Gastrocnemius medialis (tissue), 4 donors: ENCODE measurements around the gene USP7. TPM values are rescaled to one million over a fixed set of nuclear protein-coding genes. Genes with fewer than 3 reads are reported as not detected.
A peak's percentile ranks its signal among the peaks of the same experiment; 100 is the strongest.

Source experiments
- ATAC-seq, 2 donors: fragments of 150-250 bp; one replicate each; pipeline ENCODE4 v1.9.1; 2016
- DNase-seq, 2 donors: peaks; one replicate each; pipeline ENCODE4 v3.0.0-alpha.2; 2019
- H3K27ac ChIP-seq, 4 donors: fragments of 200-600 bp; sonication (generic); 1 replicate in 1 of 4; 2 replicates in 3 of 4; pipeline ENCODE4 v1.5.1; 2016 to 2018; ENCODE audit warnings: mild to moderate bottlenecking in 2 of 4, moderate library complexity in 1 of 4
- H3K27me3 ChIP-seq, 3 donors: fragments of 200-600 bp; sonication (generic) in 2 of 3; 1 replicate in 1 of 3; 2 replicates in 2 of 3; pipeline versions ENCODE4 v1.5.1 to v1.6.0; 2016 to 2019; ENCODE audit warnings: mild to moderate bottlenecking in 1 of 3, moderate library complexity in 1 of 3
- H3K36me3 ChIP-seq, 2 donors: fragments of 200-600 bp; sonication (generic) in 1 of 2; one replicate each; pipeline ENCODE4 v1.5.1; 2017 to 2018
- H3K4me1 ChIP-seq, 2 donors: fragments of 200-600 bp; sonication (generic) in 1 of 2; one replicate each; pipeline ENCODE4 v1.5.1; 2016 to 2017; ENCODE audit warnings: mild to moderate bottlenecking in 2 of 2
- H3K4me3 ChIP-seq, 4 donors: fragments of 200-600 bp; sonication (generic) in 3 of 4; 1 replicate in 1 of 4; 2 replicates in 3 of 4; pipeline ENCODE4 v1.5.1; 2016 to 2019; ENCODE audit warnings: mild to moderate bottlenecking in 2 of 4
- H3K9me3 ChIP-seq, 3 donors: fragments of 200-600 bp; sonication (generic) in 2 of 3; 1 replicate in 1 of 3; 2 replicates in 2 of 3; pipeline ENCODE4 v1.5.1; 2016 to 2019
- CTCF ChIP-seq, 5 experiments: fragments of 450-650 bp in 3 of 5; fragments of 200-600 bp in 2 of 5; sonication (generic) in 2 of 5; IDR thresholded peaks in 4 of 5; conservative IDR thresholded peaks in 1 of 5; 1 replicate in 4 of 5; 2 replicates in 1 of 5; pipeline ENCODE4 v1.5.1; 2016 to 2019; ENCODE audit warnings: antibody characterized with exemption in 5 of 5, mild to moderate bottlenecking in 3 of 5, moderate library complexity in 3 of 5
- POLR2A ChIP-seq, 2 donors: fragments of 450-650 bp; IDR thresholded peaks; one replicate each; pipeline ENCODE4 v1.6.1; 2017; ENCODE audit warnings: antibody characterized with exemption in 2 of 2, mild to moderate bottlenecking in 2 of 2, moderate library complexity in 2 of 2
- in situ Hi-C, 4 donors: fragments of 200-750 bp; cut with MboI; loops; one replicate each; pipeline versions ENCODE4 v1.15.0 to v1.8.0; 2017; ENCODE audit warnings: low sequenced_read_pairs in 4 of 4
- intact Hi-C: fragments of 100-400 bp; cut with DNase I; formaldehyde crosslinking; loops from one replicate; pipeline ENCODE4 v1.15.1; 2023; ENCODE audit warnings: low total_unique reads
- total RNA-seq, 4 donors: library from RNA; depleted of rRNA; stranded (reverse); fragments of >200 nt; gene quantifications; one replicate each; pipeline versions ENCODE4 v1.1.0 to v1.2.3, GENCODE V29; 2016

The USP7 gene
- total RNA-seq: 10 to 100 TPM; 79.7 to 99.2 (median 85.6) TPM

- peaks cover 35 to 40% of the 10 kb centered on the region in 2 donors for H3K4me1 ChIP-seq
- DNase-seq (peak; percentile 82 to 88), ATAC-seq (peak; percentile 80 to 85)
- peak within 1 kb of the TSS; percentile 80 to 86 (median 84) for H3K27ac ChIP-seq
- H3K4me3 ChIP-seq: peak within 1 kb of the TSS; percentile 63 to 75 (median 70)
- intact Hi-C loops: loop anchor here (2.0 to 5.0 kb wide), 3 partner anchors 83 to 128 kb away; partner anchors contain the start of genes CARHSP1 and HAPSTR1
- no peaks in the 10 kb centered on the region for H3K9me3 ChIP-seq
- in situ Hi-C loops: loop anchor here in 1 of 4 donors (25.0 kb wide), 1 partner anchor 123 kb away; the partner anchor contains the start of gene HAPSTR1
- H3K36me3 ChIP-seq: no peaks in the 10 kb centered on the region
- no peaks in the 10 kb centered on the region for H3K27me3 ChIP-seq
- no peak for TF ChIP-seq CTCF (IDR thresholded peaks at IDR 0.05 in 4 of 5, conservative IDR thresholded peaks at IDR 0.05 in 1 of 5)
- peak; percentile 63 to 73 for TF ChIP-seq POLR2A (IDR thresholded peaks at IDR 0.05)
These were observed at the start of gene USP7 for GRCh38 chr16:8963821-8964441. Gene USP7 (minus strand): TSS chr16:8963906. CDS start chr16:8963285, 621 bp downstream.

GRCh38 chr16:9013508-9013864, 49.8 kb upstream of the USP7 start:
- Histone ChIP-seq H3K9me3 (no peaks in the 10 kb centered on the region), H3K27ac (no peak overlapping the region), H3K27me3 (no peaks in the 10 kb centered on the region), H3K4me3 (no peak overlapping the region), H3K36me3 (no peaks in the 10 kb centered on the region), H3K4me1 (peaks cover 0 to 6% of the 10 kb centered on the region in 2 donors)
- no peak for ATAC-seq
- TF ChIP-seq POLR2A (IDR thresholded peaks at IDR 0.05) (no peak), CTCF (IDR thresholded peaks at IDR 0.05 in 4 of 5, conservative IDR thresholded peaks at IDR 0.05 in 1 of 5) (no peak)
- no peak for DNase-seq
- intact Hi-C loops (no loop called here), in situ Hi-C loops (loop anchor here in 1 of 4 donors (25.0 kb wide), 1 partner anchor 351 kb away; the partner anchor contains the start of gene ABAT)

DNA sequence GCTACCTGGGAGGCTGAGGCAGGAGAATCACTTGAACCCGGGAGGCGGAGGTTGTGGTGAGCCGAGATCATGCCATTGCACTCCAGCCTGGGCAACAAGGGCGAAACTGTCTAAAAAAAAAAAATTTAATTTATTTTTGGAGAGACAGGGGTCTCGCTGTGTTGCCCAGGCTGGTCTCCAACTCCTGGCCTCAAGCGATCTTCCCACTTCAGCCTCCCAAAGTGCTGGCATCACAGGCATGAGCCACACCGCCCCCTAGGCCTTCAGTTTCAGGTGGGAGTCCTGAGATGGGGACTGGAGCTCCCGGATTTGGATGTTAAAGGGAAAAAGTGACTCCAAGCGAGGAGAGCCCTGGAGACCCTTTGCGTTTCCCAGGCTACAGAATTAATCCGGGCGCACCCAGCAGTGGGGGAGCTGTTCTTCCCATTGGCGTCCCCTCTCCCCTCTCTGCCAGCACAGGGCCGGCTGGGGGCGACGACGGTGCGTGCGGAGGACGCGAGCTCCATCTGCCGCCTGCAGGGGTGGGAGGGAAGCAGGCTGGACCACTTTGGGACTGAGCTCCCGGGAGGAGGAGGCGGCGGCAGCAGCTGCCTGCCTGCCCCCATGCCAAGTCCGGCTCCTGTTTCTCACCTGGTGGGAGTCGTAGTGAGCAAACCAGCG, 49.3 kb upstream of the USP7 start:
- intact Hi-C loops: no loop called here

DNA sequence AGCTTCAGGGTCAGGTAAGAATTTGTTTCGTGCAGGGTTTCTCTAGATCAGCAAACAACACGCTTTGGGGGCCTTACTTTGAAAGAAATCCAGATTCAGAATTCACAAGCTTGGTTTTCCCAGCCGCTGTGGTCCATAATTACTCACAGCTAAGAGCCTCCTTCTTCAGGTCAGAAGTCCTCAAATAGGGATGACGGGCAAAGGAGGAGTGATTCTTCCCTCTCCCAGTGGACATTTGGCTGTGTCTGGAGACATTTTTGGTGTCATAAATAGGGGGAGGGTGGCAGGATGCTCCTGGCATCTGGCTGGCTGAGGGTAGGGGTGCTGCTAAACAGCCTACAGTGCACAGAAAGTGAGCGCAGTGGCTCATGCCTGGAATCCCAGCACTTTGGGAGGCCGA, 48.6 kb upstream of the USP7 start:
- Histone ChIP-seq H3K4me3 (no peak overlapping the region), H3K36me3 (no peaks in the 10 kb centered on the region), H3K4me1 (peaks cover 0 to 6% of the 10 kb centered on the region in 2 donors), H3K27ac (no peak overlapping the region), H3K9me3 (no peaks in the 10 kb centered on the region), H3K27me3 (no peaks in the 10 kb centered on the region)
- in situ Hi-C loops: loop anchor here in 1 of 4 donors (25.0 kb wide), 1 partner anchor 350 kb away; the partner anchor contains the start of gene ABAT
- intact Hi-C loops: no loop called here
- DNase-seq (no peak), ATAC-seq (no peak)
- no peak for TF ChIP-seq POLR2A (IDR thresholded peaks at IDR 0.05)
- no peak for TF ChIP-seq CTCF (IDR thresholded peaks at IDR 0.05 in 4 of 5, conservative IDR thresholded peaks at IDR 0.05 in 1 of 5)

More for the DNA sequence above, 49.3 kb upstream of the USP7 start:
- Histone ChIP-seq H3K36me3 (no peaks in the 10 kb centered on the region), H3K4me3 (no peak overlapping the region), H3K27me3 (no peaks in the 10 kb centered on the region), H3K27ac (no peak overlapping the region), H3K9me3 (no peaks in the 10 kb centered on the region), H3K4me1 (peaks cover 0 to 6% of the 10 kb centered on the region in 2 donors)
- no peak for ATAC-seq
- TF ChIP-seq CTCF (IDR thresholded peaks at IDR 0.05 in 4 of 5, conservative IDR thresholded peaks at IDR 0.05 in 1 of 5) (no peak), POLR2A (IDR thresholded peaks at IDR 0.05) (no peak)
- in situ Hi-C loops: loop anchor here in 1 of 4 donors (25.0 kb wide), 1 partner anchor 351 kb away; the partner anchor contains the start of gene ABAT
- DNase-seq: no peak
